Ishikawa (cell line): Measurements from ENCODE around the gene PLCL2.

Experiments
- CEBPB ChIP-seq: IDR thresholded peaks from 2 replicates; pipeline ENCODE4 v1.6.1; 2012
- CREB1 ChIP-seq: IDR thresholded peaks from 2 replicates; pipeline ENCODE4 v1.6.1; 2012; ENCODE audit warnings: low read depth
- EGR1 ChIP-seq: IDR thresholded peaks from 2 replicates; pipeline ENCODE4 v1.6.1; 2012
- EP300 ChIP-seq: IDR thresholded peaks from 2 replicates; pipeline ENCODE4 v1.6.1; 2012; ENCODE audit warnings: borderline replicate concordance
- FOXM1 ChIP-seq: IDR thresholded peaks from 2 replicates; pipeline ENCODE4 v1.6.1; 2012; ENCODE audit warnings: low read depth, borderline replicate concordance
- NFIC ChIP-seq: IDR thresholded peaks from 2 replicates; pipeline ENCODE4 v1.6.1; 2012
- RAD21 ChIP-seq: IDR thresholded peaks from 2 replicates; pipeline ENCODE4 v1.6.1; 2012; ENCODE audit warnings: low read depth
- TAF1 ChIP-seq: IDR thresholded peaks from 2 replicates; pipeline ENCODE4 v1.6.1; 2012; ENCODE audit warnings: low read depth, mild to moderate bottlenecking
- TCF12 ChIP-seq: IDR thresholded peaks from 2 replicates; pipeline ENCODE4 v1.6.1; 2012; ENCODE audit warnings: low read depth
- TEAD4 ChIP-seq: IDR thresholded peaks from 2 replicates; pipeline ENCODE4 v1.6.1; 2012
- YY1 ChIP-seq: IDR thresholded peaks from 2 replicates; pipeline ENCODE4 v1.6.1; 2012; ENCODE audit warnings: low read depth
- ZBTB7A ChIP-seq: IDR thresholded peaks from 2 replicates; pipeline ENCODE4 v1.6.1; 2012; ENCODE audit warnings: low read depth
- TF ChIP-seq, protein P1 (sequence below): IDR thresholded peaks from 2 replicates; pipeline ENCODE4 v1.6.1; 2012
- TF ChIP-seq, protein P2 (sequence below): IDR thresholded peaks from 2 replicates; pipeline ENCODE4 v1.6.1; 2012; ENCODE audit warnings: low read depth, mild to moderate bottlenecking
- TF ChIP-seq, protein P3 (sequence below): IDR thresholded peaks from 2 replicates; pipeline ENCODE4 v1.6.1; 2012

The PLCL2 gene

DNA sequence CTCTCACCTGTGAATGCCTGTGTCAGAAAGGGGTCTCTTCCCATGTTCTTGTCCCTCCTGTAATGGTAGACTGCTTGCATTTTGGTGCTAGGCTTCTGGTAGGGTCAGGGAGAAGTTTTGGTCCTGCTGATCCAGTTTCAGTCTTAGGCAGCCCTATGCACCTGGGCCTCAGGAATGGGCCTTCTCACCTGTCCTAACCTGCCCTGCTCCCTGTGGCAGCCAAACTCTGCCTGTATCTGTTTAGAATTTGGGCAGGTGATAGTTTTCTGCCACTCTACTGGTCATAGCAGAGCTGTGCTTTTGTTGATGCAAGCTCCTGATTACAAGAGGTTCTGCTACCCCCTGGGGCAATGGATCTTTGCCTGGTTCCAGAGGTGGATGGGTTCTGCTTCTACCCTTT, 118.7 kb downstream of the PLCL2 start:
- TF ChIP-seq FOXM1, result no peak
- no peak for TF ChIP-seq EGR1
- TF ChIP-seq YY1, result no peak

DNA sequence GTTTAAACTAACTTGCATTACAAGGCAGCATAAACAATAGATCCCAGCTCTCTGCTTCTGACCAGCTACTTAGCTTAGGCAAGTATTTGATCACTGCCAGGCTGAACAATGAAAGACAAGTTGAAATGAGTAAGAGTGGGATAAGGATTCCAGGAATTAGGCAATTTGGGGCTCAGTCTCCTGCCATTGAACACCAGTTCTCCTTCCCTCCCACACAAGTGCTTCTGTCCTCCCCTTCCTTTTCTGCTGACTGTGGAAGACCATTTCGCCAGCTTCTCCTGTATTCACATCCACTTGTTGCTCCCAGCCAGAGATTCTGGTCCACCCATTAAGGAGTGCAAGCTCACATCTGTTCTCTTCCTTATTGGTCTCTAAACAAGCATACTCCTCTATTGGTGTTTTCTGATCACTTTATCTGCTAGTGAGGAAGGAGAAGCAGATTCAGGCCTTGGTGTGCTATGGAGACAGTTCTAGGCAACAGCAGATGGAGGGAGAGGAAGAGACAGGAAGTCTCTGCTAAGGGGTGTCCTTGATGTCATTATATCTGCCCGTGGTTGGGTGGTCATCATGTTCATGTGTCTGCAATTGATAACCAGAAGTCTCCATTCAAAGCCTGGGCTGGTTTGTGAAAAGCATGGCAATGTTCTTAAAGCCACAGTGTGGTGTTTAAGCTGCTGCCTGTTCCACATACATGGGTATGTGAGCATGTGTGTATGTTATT, 121.5 kb downstream of the PLCL2 start:
- TF ChIP-seq TEAD4, result no peak
- no peak for TF ChIP-seq TAF1
- TF ChIP-seq EGR1, result no peak
- TF ChIP-seq CEBPB, result no peak
- TF ChIP-seq, protein P1, sequence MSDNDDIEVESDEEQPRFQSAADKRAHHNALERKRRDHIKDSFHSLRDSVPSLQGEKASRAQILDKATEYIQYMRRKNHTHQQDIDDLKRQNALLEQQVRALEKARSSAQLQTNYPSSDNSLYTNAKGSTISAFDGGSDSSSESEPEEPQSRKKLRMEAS, result no peak
- TF ChIP-seq, protein P2, sequence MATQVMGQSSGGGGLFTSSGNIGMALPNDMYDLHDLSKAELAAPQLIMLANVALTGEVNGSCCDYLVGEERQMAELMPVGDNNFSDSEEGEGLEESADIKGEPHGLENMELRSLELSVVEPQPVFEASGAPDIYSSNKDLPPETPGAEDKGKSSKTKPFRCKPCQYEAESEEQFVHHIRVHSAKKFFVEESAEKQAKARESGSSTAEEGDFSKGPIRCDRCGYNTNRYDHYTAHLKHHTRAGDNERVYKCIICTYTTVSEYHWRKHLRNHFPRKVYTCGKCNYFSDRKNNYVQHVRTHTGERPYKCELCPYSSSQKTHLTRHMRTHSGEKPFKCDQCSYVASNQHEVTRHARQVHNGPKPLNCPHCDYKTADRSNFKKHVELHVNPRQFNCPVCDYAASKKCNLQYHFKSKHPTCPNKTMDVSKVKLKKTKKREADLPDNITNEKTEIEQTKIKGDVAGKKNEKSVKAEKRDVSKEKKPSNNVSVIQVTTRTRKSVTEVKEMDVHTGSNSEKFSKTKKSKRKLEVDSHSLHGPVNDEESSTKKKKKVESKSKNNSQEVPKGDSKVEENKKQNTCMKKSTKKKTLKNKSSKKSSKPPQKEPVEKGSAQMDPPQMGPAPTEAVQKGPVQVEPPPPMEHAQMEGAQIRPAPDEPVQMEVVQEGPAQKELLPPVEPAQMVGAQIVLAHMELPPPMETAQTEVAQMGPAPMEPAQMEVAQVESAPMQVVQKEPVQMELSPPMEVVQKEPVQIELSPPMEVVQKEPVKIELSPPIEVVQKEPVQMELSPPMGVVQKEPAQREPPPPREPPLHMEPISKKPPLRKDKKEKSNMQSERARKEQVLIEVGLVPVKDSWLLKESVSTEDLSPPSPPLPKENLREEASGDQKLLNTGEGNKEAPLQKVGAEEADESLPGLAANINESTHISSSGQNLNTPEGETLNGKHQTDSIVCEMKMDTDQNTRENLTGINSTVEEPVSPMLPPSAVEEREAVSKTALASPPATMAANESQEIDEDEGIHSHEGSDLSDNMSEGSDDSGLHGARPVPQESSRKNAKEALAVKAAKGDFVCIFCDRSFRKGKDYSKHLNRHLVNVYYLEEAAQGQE, result no peak
- TF ChIP-seq ZBTB7A, result no peak
- no peak for TF ChIP-seq YY1
- TF ChIP-seq CREB1, result no peak

DNA sequence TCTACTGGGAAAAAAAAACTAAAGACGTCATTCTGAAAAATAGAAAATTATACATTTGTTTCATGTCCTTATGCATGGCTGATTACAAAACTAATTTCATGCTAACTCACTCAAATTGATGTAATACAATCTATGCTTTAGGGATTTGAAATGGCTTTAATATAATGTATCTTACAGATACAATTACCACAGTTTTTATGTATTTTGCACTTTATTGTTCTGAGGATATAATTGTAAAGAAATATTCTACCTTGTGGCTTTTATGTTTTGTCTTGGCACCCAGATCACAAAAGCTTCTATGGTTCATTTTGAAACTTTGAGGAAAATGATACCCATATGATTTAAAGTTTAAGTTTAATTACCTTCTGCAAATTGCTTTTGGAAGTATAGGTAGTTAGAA, 122.5 kb downstream of the PLCL2 start:
- no peak for TF ChIP-seq RAD21
- TF ChIP-seq, protein P2, result no peak

DNA sequence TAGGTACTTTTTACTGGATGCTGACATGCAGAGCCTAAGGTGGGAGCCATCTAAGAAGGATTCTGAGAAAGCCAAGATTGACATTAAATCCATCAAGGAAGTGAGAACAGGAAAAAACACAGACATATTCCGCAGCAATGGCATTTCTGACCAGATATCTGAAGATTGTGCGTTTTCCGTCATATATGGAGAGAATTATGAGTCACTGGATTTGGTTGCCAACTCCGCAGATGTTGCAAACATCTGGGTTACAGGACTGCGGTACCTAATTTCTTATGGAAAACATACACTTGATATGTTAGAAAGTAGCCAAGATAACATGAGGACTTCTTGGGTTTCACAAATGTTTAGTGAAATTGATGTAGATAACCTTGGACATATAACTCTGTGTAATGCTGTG, 125.1 kb downstream of the PLCL2 start:
- TF ChIP-seq ZBTB7A, result no peak
- TF ChIP-seq RAD21, result no peak
- TF ChIP-seq EP300, result no peak
- TF ChIP-seq, protein P2, result no peak

DNA sequence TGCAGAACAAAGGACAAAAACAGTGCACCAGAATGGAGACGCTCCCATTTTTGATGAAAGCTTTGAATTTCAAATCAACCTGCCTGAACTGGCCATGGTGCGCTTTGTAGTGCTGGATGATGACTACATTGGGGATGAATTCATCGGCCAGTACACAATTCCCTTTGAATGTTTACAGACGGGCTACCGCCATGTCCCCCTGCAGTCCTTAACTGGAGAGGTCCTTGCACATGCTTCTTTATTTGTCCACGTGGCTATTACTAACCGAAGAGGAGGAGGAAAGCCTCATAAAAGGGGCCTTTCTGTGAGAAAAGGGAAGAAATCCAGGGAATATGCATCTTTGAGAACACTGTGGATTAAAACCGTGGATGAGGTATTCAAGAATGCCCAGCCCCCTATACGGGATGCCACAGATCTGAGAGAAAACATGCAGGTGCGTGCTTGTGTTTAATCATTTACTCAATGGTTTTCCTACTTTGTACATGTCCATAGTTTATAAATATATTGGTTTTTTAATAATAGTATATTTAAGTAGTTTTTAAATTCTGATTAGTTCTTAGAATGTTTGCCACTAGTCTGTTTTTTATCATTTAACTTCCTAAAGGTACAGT, 127.1 kb downstream of the PLCL2 start:
- TF ChIP-seq, protein P1, result no peak
- TF ChIP-seq TAF1 (no peak), EP300 (no peak), TCF12 (no peak), EGR1 (no peak), NFIC (no peak), FOXM1 (no peak), CEBPB (no peak), CREB1 (no peak), RAD21 (no peak), TEAD4 (no peak), ZBTB7A (no peak), YY1 (no peak)
- TF ChIP-seq, protein P2, result no peak
- TF ChIP-seq, protein P3, sequence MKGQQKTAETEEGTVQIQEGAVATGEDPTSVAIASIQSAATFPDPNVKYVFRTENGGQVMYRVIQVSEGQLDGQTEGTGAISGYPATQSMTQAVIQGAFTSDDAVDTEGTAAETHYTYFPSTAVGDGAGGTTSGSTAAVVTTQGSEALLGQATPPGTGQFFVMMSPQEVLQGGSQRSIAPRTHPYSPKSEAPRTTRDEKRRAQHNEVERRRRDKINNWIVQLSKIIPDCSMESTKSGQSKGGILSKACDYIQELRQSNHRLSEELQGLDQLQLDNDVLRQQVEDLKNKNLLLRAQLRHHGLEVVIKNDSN, result no peak
